HepG2 (cell line): ENCODE data around the gene MTHFD1L. TPM values are rescaled to one million over a fixed set of nuclear protein-coding genes. Genes with fewer than 3 reads are reported as not detected.

Source experiments
- AHR ChIP-seq: IDR thresholded peaks from 2 replicates; pipeline ENCODE4 v1.6.1; 2018; ENCODE audit warnings: missing genetic modification reagents, missing compliant biosample characterization
- ATF2 ChIP-seq: sonication (generic); formaldehyde crosslinking; IDR thresholded peaks from 2 replicates; pipeline ENCODE4 v1.4.0; 2020; ENCODE audit warnings: missing genetic modification reagents
- CBX1 ChIP-seq: IDR thresholded peaks from one replicate; pipeline ENCODE4 v1.6.1; 2016; ENCODE audit warnings: antibody characterized with exemption, low read depth
- KLF13 ChIP-seq: sonication (generic); formaldehyde crosslinking; IDR thresholded peaks from 2 replicates; pipeline ENCODE4 v1.4.0; 2020; ENCODE audit warnings: mild to moderate bottlenecking, missing genetic modification reagents
- KLF15 ChIP-seq: sonication (generic); formaldehyde crosslinking; IDR thresholded peaks from 2 replicates; pipeline ENCODE4 v1.8.1; 2023; ENCODE audit warnings: borderline replicate concordance, mild to moderate bottlenecking, inconsistent platforms, missing genetic modification reagents, mixed read lengths
- MED8 ChIP-seq: sonication (generic); formaldehyde crosslinking; IDR thresholded peaks from 2 replicates; pipeline ENCODE4 v1.8.1; 2023; ENCODE audit warnings: mild to moderate bottlenecking, missing genetic modification reagents; ENCODE audit not compliant: insufficient replicate concordance
- MIER3 ChIP-seq: IDR thresholded peaks from 2 replicates; pipeline ENCODE4 v1.6.1; 2016; ENCODE audit warnings: missing compliant biosample characterization, borderline replicate concordance
- MYC ChIP-seq: sonication (generic); formaldehyde crosslinking; IDR thresholded peaks from 2 replicates; pipeline ENCODE4 v1.9.0; 2021; ENCODE audit warnings: missing genetic modification reagents, borderline replicate concordance
- RFX3 ChIP-seq: IDR thresholded peaks from 2 replicates; pipeline ENCODE4 v1.6.1; 2016; ENCODE audit warnings: missing biosample characterization, missing genetic modification reagents
- SALL2 ChIP-seq: sonication (generic); formaldehyde crosslinking; IDR thresholded peaks from 2 replicates; pipeline ENCODE4 v1.8.1; 2023; ENCODE audit warnings: mild to moderate bottlenecking, missing genetic modification reagents, inconsistent platforms
- SP4 ChIP-seq: sonication (generic); formaldehyde crosslinking; IDR thresholded peaks from 2 replicates; pipeline ENCODE4 v1.8.1; 2023; ENCODE audit warnings: mild to moderate bottlenecking, missing genetic modification reagents
- SRF ChIP-seq: IDR thresholded peaks from 2 replicates; pipeline ENCODE4 v1.6.1; 2011; ENCODE audit warnings: mild to moderate bottlenecking, low read depth, low read length, moderate library complexity
- WIZ ChIP-seq: sonication (generic); formaldehyde crosslinking; IDR thresholded peaks from 2 replicates; pipeline ENCODE4 v1.5.1; 2020; ENCODE audit warnings: mild to moderate bottlenecking, missing genetic modification reagents
- ZBTB7B ChIP-seq: sonication (generic); formaldehyde crosslinking; IDR thresholded peaks from 2 replicates; pipeline ENCODE4 v1.4.0; 2020; ENCODE audit warnings: missing genetic modification reagents
- ZFP1 ChIP-seq: IDR thresholded peaks from 2 replicates; pipeline ENCODE4 v1.6.1; 2016
- ZNF350 ChIP-seq: sonication (generic); formaldehyde crosslinking; IDR thresholded peaks from 2 replicates; pipeline ENCODE4 v1.4.0; 2020; ENCODE audit warnings: mild to moderate bottlenecking, low read depth, missing genetic modification reagents, borderline replicate concordance
- ZNF672 ChIP-seq: sonication (generic); formaldehyde crosslinking; IDR thresholded peaks from 2 replicates; pipeline ENCODE4 v1.8.1; 2022; ENCODE audit warnings: missing genetic modification reagents
- ZNF790 ChIP-seq: sonication (generic); formaldehyde crosslinking; IDR thresholded peaks from 2 replicates; pipeline ENCODE4 v1.8.0; 2022; ENCODE audit warnings: missing genetic modification reagents, mild to moderate bottlenecking, borderline replicate concordance
- ZUFSP ChIP-seq: sonication (generic); formaldehyde crosslinking; IDR thresholded peaks from 2 replicates; pipeline ENCODE4 v1.9.0; 2021; ENCODE audit warnings: missing genetic modification reagents, mild to moderate bottlenecking, borderline replicate concordance
- polyA plus RNA-seq, 8 experiments: library from polyadenylated mRNA; depleted of rRNA in 3 of 8; stranded (reverse) in 7 of 8; unstranded in 1 of 8; fragments of >200 nt; fragmentation: Illumina TruSeq in 4 of 8; extraction: Trizol in 4 of 8; gene quantifications; 2 replicates each; pipeline versions ENCODE4 v1.2.1 to v1.2.3, GENCODE V29; 2011 to 2016; ENCODE audit warnings: low read depth in 4 of 8, missing spikeins in 1 of 8, mixed read lengths in 1 of 8; ENCODE audit not compliant: insufficient read depth in 1 of 8
- total RNA-seq, 5 experiments: library from RNA; depleted of rRNA; stranded (reverse); fragments of >200 nt; fragmentation: Illumina TruSeq; extraction: Trizol; gene quantifications; 2 replicates each; pipeline ENCODE4 v1.2.3, GENCODE V29; 2016; ENCODE audit warnings: low read depth in 1 of 5
- TF ChIP-seq, protein P1 (sequence below): sonication (generic); formaldehyde crosslinking; IDR thresholded peaks from 2 replicates; pipeline ENCODE4 v1.4.0; 2020; ENCODE audit warnings: missing genetic modification reagents, borderline replicate concordance
- TF ChIP-seq, protein P2 (sequence below): sonication (generic); formaldehyde crosslinking; IDR thresholded peaks from 2 replicates; pipeline ENCODE4 v1.5.0; 2020; ENCODE audit warnings: missing genetic modification reagents, mild to moderate bottlenecking, borderline replicate concordance
- TF ChIP-seq, protein P3 (sequence below): sonication (generic); formaldehyde crosslinking; IDR thresholded peaks from 2 replicates; pipeline ENCODE4 v1.5.1; 2020; ENCODE audit warnings: missing genetic modification reagents, mild to moderate bottlenecking, borderline replicate concordance

Gene MTHFD1L
- total and polyA plus RNA-seq, 2 of the 13 experiments (the other 11 are each of a cell fraction or from before 2014, with no cell fraction given): 24.0 to 39.6 TPM

- no peak for TF ChIP-seq MED8 (CRISPR knock-in tag)
- no peak; the same call in 1 of the 2 replicates for TF ChIP-seq ATF2 (CRISPR knock-in tag)
- TF ChIP-seq RFX3: no peak
- TF ChIP-seq MYC (CRISPR knock-in tag): no peak
- TF ChIP-seq ZNF350: no peak
- TF ChIP-seq KLF15 (CRISPR knock-in tag): no peak
- TF ChIP-seq CBX1: no peak
- TF ChIP-seq SALL2 (CRISPR knock-in tag): no peak
- no peak for TF ChIP-seq AHR (CRISPR knock-in tag)
- no peak for TF ChIP-seq KLF13 (CRISPR knock-in tag)
- no peak for TF ChIP-seq ZNF790 (CRISPR knock-in tag)
- no peak for TF ChIP-seq ZNF672 (CRISPR knock-in tag)
- TF ChIP-seq, protein P1, sequence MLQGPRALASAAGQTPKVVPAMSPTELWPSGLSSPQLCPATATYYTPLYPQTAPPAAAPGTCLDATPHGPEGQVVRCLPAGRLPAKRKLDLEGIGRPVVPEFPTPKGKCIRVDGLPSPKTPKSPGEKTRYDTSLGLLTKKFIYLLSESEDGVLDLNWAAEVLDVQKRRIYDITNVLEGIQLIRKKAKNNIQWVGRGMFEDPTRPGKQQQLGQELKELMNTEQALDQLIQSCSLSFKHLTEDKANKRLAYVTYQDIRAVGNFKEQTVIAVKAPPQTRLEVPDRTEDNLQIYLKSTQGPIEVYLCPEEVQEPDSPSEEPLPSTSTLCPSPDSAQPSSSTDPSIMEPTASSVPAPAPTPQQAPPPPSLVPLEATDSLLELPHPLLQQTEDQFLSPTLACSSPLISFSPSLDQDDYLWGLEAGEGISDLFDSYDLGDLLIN: no peak
- no peak for TF ChIP-seq WIZ (CRISPR knock-in tag)
- TF ChIP-seq, protein P2, sequence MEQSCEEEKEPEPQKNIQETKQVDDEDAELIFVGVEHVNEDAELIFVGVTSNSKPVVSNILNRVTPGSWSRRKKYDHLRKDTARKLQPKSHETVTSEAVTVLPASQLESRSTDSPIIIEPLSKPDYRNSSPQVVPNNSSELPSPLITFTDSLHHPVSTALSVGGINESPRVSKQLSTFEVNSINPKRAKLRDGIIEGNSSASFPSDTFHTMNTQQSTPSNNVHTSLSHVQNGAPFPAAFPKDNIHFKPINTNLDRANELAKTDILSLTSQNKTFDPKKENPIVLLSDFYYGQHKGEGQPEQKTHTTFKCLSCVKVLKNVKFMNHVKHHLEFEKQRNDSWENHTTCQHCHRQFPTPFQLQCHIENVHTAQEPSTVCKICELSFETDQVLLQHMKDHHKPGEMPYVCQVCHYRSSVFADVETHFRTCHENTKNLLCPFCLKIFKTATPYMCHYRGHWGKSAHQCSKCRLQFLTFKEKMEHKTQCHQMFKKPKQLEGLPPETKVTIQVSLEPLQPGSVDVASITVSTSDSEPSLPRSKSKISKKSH (CRISPR knock-in tag): no peak
- TF ChIP-seq, protein P3, sequence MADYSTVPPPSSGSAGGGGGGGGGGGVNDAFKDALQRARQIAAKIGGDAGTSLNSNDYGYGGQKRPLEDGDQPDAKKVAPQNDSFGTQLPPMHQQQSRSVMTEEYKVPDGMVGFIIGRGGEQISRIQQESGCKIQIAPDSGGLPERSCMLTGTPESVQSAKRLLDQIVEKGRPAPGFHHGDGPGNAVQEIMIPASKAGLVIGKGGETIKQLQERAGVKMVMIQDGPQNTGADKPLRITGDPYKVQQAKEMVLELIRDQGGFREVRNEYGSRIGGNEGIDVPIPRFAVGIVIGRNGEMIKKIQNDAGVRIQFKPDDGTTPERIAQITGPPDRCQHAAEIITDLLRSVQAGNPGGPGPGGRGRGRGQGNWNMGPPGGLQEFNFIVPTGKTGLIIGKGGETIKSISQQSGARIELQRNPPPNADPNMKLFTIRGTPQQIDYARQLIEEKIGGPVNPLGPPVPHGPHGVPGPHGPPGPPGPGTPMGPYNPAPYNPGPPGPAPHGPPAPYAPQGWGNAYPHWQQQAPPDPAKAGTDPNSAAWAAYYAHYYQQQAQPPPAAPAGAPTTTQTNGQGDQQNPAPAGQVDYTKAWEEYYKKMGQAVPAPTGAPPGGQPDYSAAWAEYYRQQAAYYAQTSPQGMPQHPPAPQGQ (CRISPR knock-in tag): no peak
- TF ChIP-seq SRF: no peak
- no peak for TF ChIP-seq MIER3
- TF ChIP-seq SP4 (CRISPR knock-in tag): no peak
- TF ChIP-seq ZBTB7B: peak; percentile 69
- TF ChIP-seq ZUFSP (CRISPR knock-in tag): no peak
- TF ChIP-seq ZFP1 (CRISPR knock-in tag): no peak
Measured at GRCh38 chr6:151060096-151060765, 194.7 kb downstream of the MTHFD1L start (continued).
